GM18520 (cell line): ENCODE results near the gene IGSF23.
"Not testable (repeated sequence)": the region's sequence is repeated elsewhere in the genome, so short reads cannot be mapped to it uniquely, and the experiment has no call there.

Source experiments
- ATAC-seq: cut with Tn5 transposase; IDR thresholded peaks from one replicate; pipeline ENCODE4 v1.9.1; 2021; ENCODE audit not compliant: unreplicated experiment

IGSF23 gene

GRCh38 chr19:44661904-44662303, 48.5 kb downstream of the IGSF23 start:
- no peak for ATAC-seq

DNA sequence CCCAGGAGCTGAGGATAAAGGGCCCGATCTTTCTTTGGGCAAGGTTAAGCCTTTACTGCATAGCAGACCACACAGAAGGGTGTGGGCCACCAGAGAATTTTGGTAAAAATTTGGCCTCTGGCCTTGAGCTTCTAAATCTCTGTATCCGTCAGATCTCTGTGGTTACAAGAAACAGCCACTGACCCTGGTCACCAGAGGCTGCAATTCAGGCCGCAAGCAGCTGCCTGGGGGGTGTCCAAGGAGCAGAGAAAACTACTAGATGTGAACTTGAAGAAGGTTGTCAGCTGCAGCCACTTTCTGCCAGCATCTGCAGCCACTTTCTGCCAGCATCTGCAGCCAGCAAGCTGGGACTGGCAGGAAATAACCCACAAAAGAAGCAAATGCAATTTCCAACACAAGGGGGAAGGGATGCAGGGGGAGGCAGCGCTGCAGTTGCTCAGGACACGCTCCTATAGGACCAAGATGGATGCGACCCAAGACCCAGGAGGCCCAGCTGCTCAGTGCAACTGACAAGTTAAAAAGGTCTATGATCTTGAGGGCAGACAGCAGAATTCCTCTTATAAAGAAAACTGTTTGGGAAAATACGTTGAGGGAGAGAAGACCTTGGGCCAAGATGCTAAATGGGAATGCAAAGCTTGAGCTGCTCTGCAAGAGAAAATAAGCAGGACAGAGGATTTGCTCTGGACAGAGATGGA, 49.5 kb downstream of the IGSF23 start:
- ATAC-seq = no peak

GRCh38 chr19:44663996-44664395, 50.6 kb downstream of the IGSF23 start:
- ATAC-seq = no peak

GRCh38 chr19:44664976-44665375, 51.6 kb downstream of the IGSF23 start:
- ATAC-seq = no peak

DNA sequence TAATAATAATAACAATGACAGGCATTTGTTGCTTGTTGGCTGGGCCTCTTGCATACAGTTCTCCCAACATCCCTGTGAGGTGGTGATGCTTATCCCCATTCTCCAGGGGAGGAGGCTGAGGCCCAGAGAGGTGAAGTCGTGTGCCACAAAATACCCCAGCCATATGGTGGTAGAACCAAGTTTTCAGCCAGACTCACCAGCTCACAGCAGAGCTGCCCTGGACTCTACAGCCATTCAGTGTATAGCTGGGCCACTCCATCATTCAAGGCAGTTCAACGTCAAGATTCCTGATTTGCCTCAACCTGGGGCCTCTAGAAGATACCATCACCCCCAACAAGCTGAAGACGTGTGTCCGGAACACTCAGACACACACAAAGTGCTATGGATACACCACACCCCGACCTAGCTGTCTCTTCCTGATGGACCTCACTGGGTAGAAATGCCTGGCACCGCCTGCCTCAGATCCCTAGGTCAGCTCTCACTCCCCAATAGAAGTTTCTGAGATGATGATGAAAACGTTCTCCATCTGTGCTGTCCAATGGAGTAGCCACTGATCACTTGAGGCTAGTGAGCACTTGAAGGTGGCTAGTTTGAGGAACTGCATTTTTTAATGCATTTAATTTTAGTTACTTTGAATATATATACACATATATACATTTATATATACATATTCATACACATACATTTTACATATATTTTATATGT, 53.6 kb downstream of the IGSF23 start:
- no peak for ATAC-seq

DNA sequence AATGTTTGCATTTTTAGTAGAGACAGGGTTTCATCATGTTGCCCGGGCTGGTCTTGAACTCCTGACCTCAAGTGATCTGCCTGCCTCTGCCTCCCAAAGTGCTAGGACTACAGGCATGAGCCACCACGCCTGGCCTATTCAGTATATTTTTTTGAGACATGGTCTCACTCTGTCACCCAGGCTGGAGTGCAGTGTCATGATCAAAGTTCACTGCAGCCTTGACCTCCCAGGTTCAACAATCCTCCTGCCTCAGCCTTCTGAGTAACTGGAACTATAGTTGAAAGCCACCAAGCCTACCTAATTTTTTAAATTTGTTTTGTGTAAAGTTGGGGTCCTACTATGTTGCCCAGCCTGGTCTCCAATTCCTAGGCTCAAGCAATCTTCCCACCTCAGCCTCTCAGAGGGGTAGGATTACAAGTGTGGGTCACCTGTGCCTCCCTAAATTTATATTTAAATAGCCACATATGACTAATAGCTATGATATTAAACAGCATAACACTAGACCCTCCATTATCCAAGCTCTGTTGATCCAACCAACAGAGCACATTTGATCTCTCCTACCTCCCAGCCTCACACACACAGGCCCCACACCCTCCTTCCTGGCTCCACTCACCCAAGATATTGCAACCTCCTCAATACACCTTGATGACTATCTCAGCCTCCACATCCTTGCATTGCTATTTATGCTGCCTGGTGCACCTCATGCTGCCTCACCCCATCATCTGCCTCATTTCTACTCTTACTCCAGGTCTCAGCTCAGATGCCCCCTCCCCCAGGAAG, 55.8 kb downstream of the IGSF23 start:
- no peak for ATAC-seq

DNA sequence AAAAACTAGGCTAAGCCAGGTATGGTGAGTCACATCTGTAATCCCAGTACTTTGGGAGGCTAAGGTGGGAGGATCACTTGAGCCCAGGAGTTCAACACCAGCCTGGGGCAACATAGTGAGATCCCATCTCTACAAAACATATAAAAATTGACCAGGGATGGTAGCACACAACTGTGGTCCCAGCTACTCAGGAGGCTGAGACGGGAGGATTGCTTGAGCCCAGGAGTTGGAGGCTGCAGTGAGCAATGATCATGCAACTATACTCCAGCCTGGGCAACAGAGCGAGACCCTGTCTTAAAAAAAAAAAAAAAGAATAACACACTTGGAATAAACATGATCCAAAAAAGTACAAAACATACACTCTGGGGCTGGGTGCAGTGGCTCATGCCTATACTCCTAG, 56.7 kb downstream of the IGSF23 start:
- ATAC-seq = not testable (repeated sequence)

- ATAC-seq = no peak
These were observed 58.0 kb downstream of the IGSF23 start, which contains the start of gene CEACAM19 for GRCh38 chr19:44671400-44671799. Gene CEACAM19 (plus strand): TSS chr19:44671482. CDS start chr19:44671932, 450 bp downstream.

- no peak for ATAC-seq
These were observed 58.9 kb downstream of the IGSF23 start for GRCh38 chr19:44672226-44672625.

- ATAC-seq = no peak
These were observed 60.1 kb downstream of the IGSF23 start for GRCh38 chr19:44673510-44673909.

DNA sequence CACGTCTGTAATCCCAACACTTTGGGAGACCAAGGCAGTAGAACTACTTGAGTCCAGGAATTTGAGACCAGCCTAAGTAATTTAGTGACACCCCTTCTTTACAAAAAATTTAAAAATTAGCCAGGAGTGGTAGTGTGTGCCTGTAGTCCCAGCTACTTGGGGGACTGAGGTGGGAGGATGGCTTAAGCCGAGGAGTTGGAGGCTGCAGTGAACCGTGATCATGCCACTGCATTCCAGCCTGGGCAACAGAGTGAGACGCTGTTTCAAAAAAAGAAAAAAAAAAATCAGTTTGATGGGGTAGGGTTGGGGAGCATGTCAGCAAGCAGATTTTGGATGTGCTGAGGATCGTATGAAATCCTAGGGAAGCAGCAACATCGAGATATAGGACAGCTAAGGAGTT, 62.2 kb downstream of the IGSF23 start:
- ATAC-seq = no peak

DNA sequence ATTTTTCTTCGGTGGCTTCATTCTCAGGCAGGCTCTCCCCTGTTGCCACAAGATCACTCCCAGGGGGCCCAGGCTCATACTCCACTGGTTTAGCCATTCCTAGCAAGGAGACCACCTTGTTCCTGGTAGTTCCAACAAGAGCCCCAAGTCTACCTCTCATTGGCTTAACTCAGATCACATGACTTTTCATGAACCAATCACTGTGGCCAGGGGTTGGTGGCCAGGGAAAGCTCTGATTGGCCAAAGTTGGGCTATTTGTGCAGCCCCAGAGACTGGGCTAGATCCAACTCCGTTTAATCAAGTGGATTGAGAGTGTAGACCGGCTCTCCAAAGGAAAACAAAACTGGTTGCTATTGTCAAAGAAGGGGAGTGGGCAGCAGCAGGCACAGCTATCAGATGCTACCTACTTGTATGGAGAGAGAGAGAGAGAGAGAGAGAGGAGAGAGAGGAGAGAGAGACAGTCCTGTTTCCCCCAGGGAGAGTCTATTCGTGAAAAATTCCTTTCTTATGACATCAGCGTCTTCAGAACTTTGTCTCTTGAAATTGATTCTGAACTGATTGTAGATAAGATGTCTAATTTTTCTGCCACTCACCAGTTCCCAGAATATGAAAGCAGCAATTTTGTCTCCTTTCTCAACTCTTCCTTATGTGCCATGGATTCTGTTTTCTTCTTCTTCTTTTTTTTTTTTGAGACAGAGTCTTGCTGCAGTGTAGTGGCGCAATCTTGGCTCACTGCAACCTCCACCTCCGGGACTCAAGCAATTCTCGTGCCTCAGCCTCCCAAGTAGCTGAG, 63.9 kb downstream of the IGSF23 start:
- ATAC-seq = no peak

DNA sequence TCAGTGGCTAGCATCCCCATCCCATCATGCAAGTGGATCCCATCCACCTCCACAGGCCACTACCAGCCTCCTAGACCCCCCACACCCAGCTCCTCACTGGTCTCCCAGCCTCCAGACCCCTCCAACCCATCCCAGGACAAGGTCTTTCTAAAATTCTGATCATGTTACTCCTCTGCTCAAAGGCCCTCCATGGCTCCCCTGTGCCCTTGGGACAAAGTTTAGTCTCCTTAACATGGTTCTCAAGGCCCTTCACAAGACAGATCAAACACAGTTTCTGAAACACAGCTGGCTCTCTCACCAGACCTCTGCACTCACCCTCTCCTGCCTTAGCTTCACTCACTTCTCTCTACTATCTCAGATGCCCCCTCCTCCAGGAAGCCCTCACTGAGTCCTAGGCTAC, 67.2 kb downstream of the IGSF23 start:
- no peak for ATAC-seq

- no peak for ATAC-seq
These were observed 68.8 kb downstream of the IGSF23 start for GRCh38 chr19:44681992-44682790.

- ATAC-seq = no peak
These were observed 69.4 kb downstream of the IGSF23 start for GRCh38 chr19:44682807-44683206.

DNA sequence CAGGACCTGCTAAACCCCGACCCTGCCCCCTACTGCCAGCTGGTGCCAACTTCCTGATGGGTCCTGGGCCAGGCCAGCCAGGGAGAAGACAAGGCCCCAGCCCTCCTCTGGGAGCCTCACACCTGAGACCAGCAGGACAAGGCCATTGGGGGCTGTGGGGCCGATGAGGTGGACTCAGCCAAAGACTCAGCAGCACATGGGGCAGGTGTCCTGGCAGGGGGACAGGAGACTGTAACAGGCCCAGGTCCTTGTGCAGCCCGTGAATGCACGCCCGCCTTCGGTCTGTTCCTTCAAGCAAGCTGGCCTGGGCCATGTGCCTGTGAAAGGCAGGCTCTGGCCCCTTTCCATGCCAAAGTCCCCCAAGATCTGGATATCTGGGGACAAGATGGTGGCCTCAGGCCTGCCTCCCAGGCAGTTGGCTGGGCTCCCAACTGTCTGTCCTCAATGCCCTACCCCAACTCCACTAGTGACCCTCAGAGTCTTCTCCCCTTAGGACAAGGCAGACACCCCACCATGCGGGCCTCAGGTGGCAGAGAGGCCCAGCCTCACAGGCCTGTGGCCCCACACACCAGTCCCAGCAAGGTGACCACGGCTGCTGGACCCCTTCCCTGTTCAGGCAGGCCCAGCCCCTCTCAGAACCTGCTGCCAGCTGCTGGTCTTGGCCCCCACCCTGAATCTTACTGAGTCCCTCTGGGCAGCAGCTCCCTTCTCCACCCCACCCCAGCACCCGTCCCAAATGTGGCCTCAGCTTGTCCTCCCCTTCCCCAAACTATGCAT, 70.3 kb downstream of the IGSF23 start:
- no peak for ATAC-seq

- ATAC-seq = not testable (repeated sequence)
These were observed 71.0 kb downstream of the IGSF23 start for GRCh38 chr19:44684396-44684795.

DNA sequence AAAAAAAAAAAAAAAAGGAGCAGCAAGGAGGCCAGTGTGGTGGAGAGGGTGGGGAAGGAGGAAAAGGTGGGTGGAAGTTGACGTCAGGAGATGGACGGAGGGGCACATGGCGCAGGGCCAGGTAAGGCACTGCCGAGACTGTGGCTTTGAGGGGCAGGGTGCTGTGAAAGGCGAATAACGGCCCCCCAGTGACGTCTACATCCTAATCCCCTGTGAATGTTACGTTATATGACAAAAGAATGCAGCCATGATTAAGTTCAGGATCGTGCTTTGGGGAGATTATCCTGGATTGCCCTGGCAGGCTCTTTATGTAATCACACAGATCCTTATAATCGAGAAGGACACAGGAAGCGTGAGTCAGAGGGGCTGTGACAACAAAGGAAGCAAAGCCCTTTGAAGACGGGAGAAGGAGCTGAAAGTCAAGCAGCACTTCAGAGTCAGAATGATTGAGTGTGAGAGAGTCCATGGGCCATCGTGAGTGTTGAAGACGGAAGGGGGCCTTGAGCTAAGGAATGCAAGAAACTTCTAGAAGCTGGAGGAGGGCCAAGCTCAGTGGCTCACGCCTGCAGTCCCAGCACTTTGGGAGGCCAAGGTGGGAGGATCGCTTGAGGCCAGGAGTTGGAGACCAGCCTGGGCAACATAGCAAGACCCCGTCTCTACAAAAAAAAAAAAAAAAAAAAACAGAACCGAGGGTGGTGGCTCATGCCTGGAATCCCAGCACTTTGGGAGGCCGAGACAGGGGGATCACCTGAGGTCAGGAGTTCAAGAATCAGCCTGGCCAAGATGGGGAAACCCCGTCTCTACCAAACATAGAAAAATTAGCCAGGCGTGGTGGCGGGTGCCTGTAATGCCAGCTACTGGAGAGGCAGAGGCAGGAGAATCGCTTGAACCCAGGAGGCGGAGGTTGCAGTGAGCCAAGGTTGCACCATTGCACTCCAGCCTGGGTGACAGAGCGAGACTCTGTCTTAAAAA, 71.8 kb downstream of the IGSF23 start:
- ATAC-seq = no peak
